Stimulated activated naive CD8-positive, alpha-beta T cell treated with anti-CD3 and anti-CD28 coated beads, Interleukin-15, Interleukin-2, amounts not matched to agents 100 ng/mL and 50 ng/mL, for 24 hours (primary cell): Measurements from ENCODE around the gene ETV4.

Experiments
- H3K27ac Mint-ChIP-seq: one replicate; pipeline ENCODE4 v1.8.0; 2021; ENCODE audit warnings: mild to moderate bottlenecking, mixed read lengths
- H3K27me3 Mint-ChIP-seq: one replicate; pipeline ENCODE4 v1.8.0; 2021; ENCODE audit warnings: mixed read lengths
- H3K36me3 Mint-ChIP-seq: one replicate; pipeline ENCODE4 v1.8.0; 2021; ENCODE audit warnings: low read depth, mixed read lengths
- H3K4me1 Mint-ChIP-seq: one replicate; pipeline ENCODE4 v1.8.0; 2021; ENCODE audit warnings: low read depth, mixed read lengths
- H3K4me3 Mint-ChIP-seq: one replicate; pipeline ENCODE4 v1.8.0; 2021; ENCODE audit warnings: mild to moderate bottlenecking, mixed read lengths
- H3K9me3 Mint-ChIP-seq: one replicate; pipeline ENCODE4 v1.8.0; 2021; ENCODE audit warnings: mixed read lengths

Gene ETV4

GRCh38 chr17:43559161-43559816, 13.1 kb upstream of the ETV4 start:
- H3K27ac Mint-ChIP-seq: no peak overlapping the region

GRCh38 chr17:43558805-43559160, 12.6 kb upstream of the ETV4 start:
- H3K27ac Mint-ChIP-seq: no peak overlapping the region
- H3K27me3 Mint-ChIP-seq: peaks cover 41% of the 10 kb centered on the region
- no peaks in the 10 kb centered on the region for H3K9me3 Mint-ChIP-seq
- H3K4me1 Mint-ChIP-seq: peaks cover 21% of the 10 kb centered on the region
- H3K4me3 Mint-ChIP-seq: no peak overlapping the region
- H3K36me3 Mint-ChIP-seq: no peaks in the 10 kb centered on the region

More at GRCh38 chr17:43559161-43559816, 13.1 kb upstream of the ETV4 start:
- Mint-ChIP-seq H3K4me1 (peaks cover 21% of the 10 kb centered on the region), H3K9me3 (no peaks in the 10 kb centered on the region), H3K27me3 (peaks cover 43% of the 10 kb centered on the region), H3K36me3 (no peaks in the 10 kb centered on the region), H3K4me3 (no peak overlapping the region)

- Mint-ChIP-seq H3K27ac (peak overlapping the region; percentile 38), H3K9me3 (no peaks in the 10 kb centered on the region), H3K27me3 (peaks cover 33% of the 10 kb centered on the region), H3K4me3 (no peak overlapping the region), H3K4me1 (peaks cover 15% of the 10 kb centered on the region), H3K36me3 (no peaks in the 10 kb centered on the region)
Measured at GRCh38 chr17:43556292-43556691, 10.2 kb upstream of the ETV4 start.

- H3K27me3 Mint-ChIP-seq: peaks cover 35% of the 10 kb centered on the region
- peaks cover 9% of the 10 kb centered on the region for H3K4me1 Mint-ChIP-seq
- H3K9me3 Mint-ChIP-seq: no peaks in the 10 kb centered on the region
- no peak overlapping the region for H3K27ac Mint-ChIP-seq
- H3K36me3 Mint-ChIP-seq: no peaks in the 10 kb centered on the region
- no peak overlapping the region for H3K4me3 Mint-ChIP-seq
Measured at GRCh38 chr17:43554857-43555256, 8.7 kb upstream of the ETV4 start.

GRCh38 chr17:43553573-43553972, 7.4 kb upstream of the ETV4 start:
- no peak overlapping the region for H3K27ac Mint-ChIP-seq
- H3K4me3 Mint-ChIP-seq: no peak overlapping the region
- peaks cover 6% of the 10 kb centered on the region for H3K4me1 Mint-ChIP-seq
- H3K36me3 Mint-ChIP-seq: no peaks in the 10 kb centered on the region
- no peaks in the 10 kb centered on the region for H3K9me3 Mint-ChIP-seq
- H3K27me3 Mint-ChIP-seq: peaks cover 47% of the 10 kb centered on the region

GRCh38 chr17:43552229-43552837, 6.2 kb upstream of the ETV4 start:
- Mint-ChIP-seq H3K36me3 (no peaks in the 10 kb centered on the region), H3K27ac (no peak overlapping the region), H3K27me3 (peaks cover 56% of the 10 kb centered on the region), H3K4me1 (peaks cover 12% of the 10 kb centered on the region), H3K4me3 (no peak overlapping the region), H3K9me3 (no peaks in the 10 kb centered on the region)

- Mint-ChIP-seq H3K27ac (no peak overlapping the region), H3K36me3 (no peaks in the 10 kb centered on the region), H3K4me1 (peaks cover 15% of the 10 kb centered on the region), H3K4me3 (no peak overlapping the region), H3K9me3 (no peaks in the 10 kb centered on the region), H3K27me3 (peaks cover 60% of the 10 kb centered on the region)
Measured at GRCh38 chr17:43550754-43551153, 4.6 kb upstream of the ETV4 start.

GRCh38 chr17:43549496-43549895, 3.4 kb upstream of the ETV4 start:
- H3K27me3 Mint-ChIP-seq: peaks cover 59% of the 10 kb centered on the region
- H3K4me1 Mint-ChIP-seq: peaks cover 22% of the 10 kb centered on the region
- no peak overlapping the region for H3K27ac Mint-ChIP-seq
- H3K4me3 Mint-ChIP-seq: no peak overlapping the region
- H3K9me3 Mint-ChIP-seq: no peaks in the 10 kb centered on the region
- H3K36me3 Mint-ChIP-seq: no peaks in the 10 kb centered on the region

- Mint-ChIP-seq H3K27me3 (peaks cover 65% of the 10 kb centered on the region), H3K4me1 (peaks cover 23% of the 10 kb centered on the region), H3K9me3 (no peaks in the 10 kb centered on the region), H3K4me3 (no peak overlapping the region), H3K27ac (no peak overlapping the region), H3K36me3 (no peaks in the 10 kb centered on the region)
Measured at GRCh38 chr17:43548689-43549379, 2.7 kb upstream of the ETV4 start.

- no peak overlapping the region for H3K27ac Mint-ChIP-seq
- peaks cover 67% of the 10 kb centered on the region for H3K27me3 Mint-ChIP-seq
- peak overlapping the region; percentile 87 for H3K4me3 Mint-ChIP-seq
- H3K36me3 Mint-ChIP-seq: no peaks in the 10 kb centered on the region
- no peaks in the 10 kb centered on the region for H3K9me3 Mint-ChIP-seq
- peaks cover 23% of the 10 kb centered on the region for H3K4me1 Mint-ChIP-seq
Measured at GRCh38 chr17:43547659-43548256, 1.6 kb upstream of the ETV4 start.

- H3K4me1 Mint-ChIP-seq: peaks cover 23% of the 10 kb centered on the region
- peaks cover 67% of the 10 kb centered on the region for H3K27me3 Mint-ChIP-seq
Measured at GRCh38 chr17:43547189-43547550, 1.0 kb upstream of the ETV4 start.

GRCh38 chr17:43545383-43545632, 832 bp downstream of the ETV4 start:
- no peaks in the 10 kb centered on the region for H3K36me3 Mint-ChIP-seq
- no peaks in the 10 kb centered on the region for H3K9me3 Mint-ChIP-seq
- peaks cover 23% of the 10 kb centered on the region for H3K4me1 Mint-ChIP-seq
- peak overlapping the region; percentile 77 for H3K4me3 Mint-ChIP-seq
- H3K27ac Mint-ChIP-seq: no peak overlapping the region
- peaks cover 62% of the 10 kb centered on the region for H3K27me3 Mint-ChIP-seq

More at GRCh38 chr17:43547189-43547550, 1.0 kb upstream of the ETV4 start:
- no peaks in the 10 kb centered on the region for H3K9me3 Mint-ChIP-seq
- peak overlapping the region; percentile 87 for H3K4me3 Mint-ChIP-seq
- H3K36me3 Mint-ChIP-seq: no peaks in the 10 kb centered on the region
- H3K27ac Mint-ChIP-seq: peak overlapping the region; percentile 73

GRCh38 chr17:43543771-43544575, 2.2 kb downstream of the ETV4 start:
- no peak overlapping the region for H3K27ac Mint-ChIP-seq
- peaks cover 23% of the 10 kb centered on the region for H3K4me1 Mint-ChIP-seq
- H3K4me3 Mint-ChIP-seq: peak overlapping the region; percentile 7
- H3K36me3 Mint-ChIP-seq: no peaks in the 10 kb centered on the region
- H3K27me3 Mint-ChIP-seq: peaks cover 52% of the 10 kb centered on the region
- no peaks in the 10 kb centered on the region for H3K9me3 Mint-ChIP-seq

GRCh38 chr17:43543300-43543699, 2.8 kb downstream of the ETV4 start:
- peaks cover 23% of the 10 kb centered on the region for H3K4me1 Mint-ChIP-seq
- no peak overlapping the region for H3K4me3 Mint-ChIP-seq
- no peaks in the 10 kb centered on the region for H3K36me3 Mint-ChIP-seq
- peaks cover 49% of the 10 kb centered on the region for H3K27me3 Mint-ChIP-seq
- no peaks in the 10 kb centered on the region for H3K9me3 Mint-ChIP-seq
- no peak overlapping the region for H3K27ac Mint-ChIP-seq

GRCh38 chr17:43542859-43543258, 3.3 kb downstream of the ETV4 start:
- Mint-ChIP-seq H3K4me1 (peaks cover 23% of the 10 kb centered on the region), H3K4me3 (no peak overlapping the region), H3K9me3 (no peaks in the 10 kb centered on the region), H3K27ac (no peak overlapping the region), H3K36me3 (no peaks in the 10 kb centered on the region), H3K27me3 (peaks cover 45% of the 10 kb centered on the region)
